Loucy (cell line): ENCODE measurements around the gene ANKLE2.

Experiments used
- EZH2phosphoT487 ChIP-seq: fragments of 200-600 bp; IDR thresholded peaks from 2 replicates; pipeline ENCODE4 v1.6.1; 2018; ENCODE audit warnings: antibody characterized with exemption, mild to moderate bottlenecking, moderate library complexity, borderline replicate concordance
- TF ChIP-seq, protein P1 (sequence below): fragments of 200-600 bp; sonication (generic); conservative IDR thresholded peaks from 2 replicates; pipeline ENCODE4 v1.5.1; 2014; ENCODE audit warnings: mild to moderate bottlenecking, antibody characterized with exemption, low read length

DNA sequence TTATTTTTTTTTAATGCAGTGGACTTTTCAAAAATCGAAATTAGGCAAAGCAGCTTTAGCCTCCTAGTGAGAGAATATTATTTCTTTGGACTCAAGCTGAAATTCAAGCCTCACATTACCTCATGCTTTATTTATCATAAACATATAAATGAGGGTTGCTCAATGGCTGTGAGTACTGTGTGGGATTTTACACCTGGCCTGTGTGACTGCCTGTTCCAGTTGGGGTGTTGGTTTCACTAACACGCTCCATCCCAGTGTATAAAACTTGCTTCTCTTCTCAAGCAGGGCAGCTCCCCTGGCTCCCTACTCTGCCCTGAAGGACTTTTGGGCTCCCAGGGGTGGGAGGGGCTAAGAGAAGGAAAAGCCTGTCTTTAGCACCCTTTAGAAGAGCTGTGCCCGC, 15.0 kb downstream of the ANKLE2 start:
- TF ChIP-seq, protein P1, sequence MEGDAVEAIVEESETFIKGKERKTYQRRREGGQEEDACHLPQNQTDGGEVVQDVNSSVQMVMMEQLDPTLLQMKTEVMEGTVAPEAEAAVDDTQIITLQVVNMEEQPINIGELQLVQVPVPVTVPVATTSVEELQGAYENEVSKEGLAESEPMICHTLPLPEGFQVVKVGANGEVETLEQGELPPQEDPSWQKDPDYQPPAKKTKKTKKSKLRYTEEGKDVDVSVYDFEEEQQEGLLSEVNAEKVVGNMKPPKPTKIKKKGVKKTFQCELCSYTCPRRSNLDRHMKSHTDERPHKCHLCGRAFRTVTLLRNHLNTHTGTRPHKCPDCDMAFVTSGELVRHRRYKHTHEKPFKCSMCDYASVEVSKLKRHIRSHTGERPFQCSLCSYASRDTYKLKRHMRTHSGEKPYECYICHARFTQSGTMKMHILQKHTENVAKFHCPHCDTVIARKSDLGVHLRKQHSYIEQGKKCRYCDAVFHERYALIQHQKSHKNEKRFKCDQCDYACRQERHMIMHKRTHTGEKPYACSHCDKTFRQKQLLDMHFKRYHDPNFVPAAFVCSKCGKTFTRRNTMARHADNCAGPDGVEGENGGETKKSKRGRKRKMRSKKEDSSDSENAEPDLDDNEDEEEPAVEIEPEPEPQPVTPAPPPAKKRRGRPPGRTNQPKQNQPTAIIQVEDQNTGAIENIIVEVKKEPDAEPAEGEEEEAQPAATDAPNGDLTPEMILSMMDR, result no peak
- TF ChIP-seq EZH2phosphoT487, result no peak
